A673 (cell line): ENCODE results near the gene RIPOR2. TPM values are rescaled to one million over a fixed set of nuclear protein-coding genes. Genes with fewer than 3 reads are reported as not detected.
A peak's percentile ranks its signal among the peaks of the same experiment; 100 is the strongest.

Source experiments
- Bru-seq: library from RNA; stranded (reverse); fragments of 400-500 nt; gene quantifications from one replicate; lab custom pipeline; 2021; lab: Mats Ljungman, UMichigan
- BruChase-seq, 2 experiments: library from RNA; stranded (reverse); fragments of 400-500 nt; gene quantifications; one replicate each; lab custom pipeline; 2021; lab: Mats Ljungman, UMichigan
- BruUV-seq: library from RNA; stranded (reverse); fragments of 400-500 nt; replicated peaks from 2 replicates; lab custom pipeline; 2021; lab: Mats Ljungman, UMichigan
- CTCF ChIA-PET: fragments of 300-600 bp; sonication (Branson Sonifier 250); formaldehyde crosslinking; loops from one replicate; lab custom pipeline; 2022; ENCODE audit warnings: antibody characterized with exemption; lab: Charles Lee
- POLR2A ChIA-PET: fragments of 300-600 bp; sonication (Branson Sonifier 250); formaldehyde crosslinking; loops from one replicate; lab custom pipeline; 2022; ENCODE audit warnings: antibody characterized with exemption; ENCODE audit not compliant: low non-redundant PET; lab: Charles Lee
- DNase-seq: peaks from one replicate; pipeline ENCODE4 v3.0.0-alpha.2; 2015; ENCODE audit warnings: low spot score
- H3K27ac ChIP-seq: fragments of 200-600 bp; sonication (generic); 2 replicates; pipeline ENCODE4 v1.5.1; 2016; ENCODE audit warnings: mixed run types, low read depth, mild to moderate bottlenecking, mixed read lengths, antibody characterized with exemption, low read length; ENCODE audit not compliant: poor library complexity, severe bottlenecking
- H3K27me3 ChIP-seq: fragments of 200-600 bp; sonication (generic); replicated peaks from 2 replicates; pipeline ENCODE4 v1.6.1; 2017; ENCODE audit warnings: mixed run types, low read depth, mild to moderate bottlenecking, mixed read lengths, antibody characterized with exemption, low read length; ENCODE audit not compliant: insufficient read depth, poor library complexity
- H3K36me3 ChIP-seq: fragments of 200-600 bp; sonication (generic); 2 replicates; pipeline ENCODE4 v1.6.1; 2016; ENCODE audit warnings: mixed run types, mild to moderate bottlenecking, mixed read lengths, antibody characterized with exemption, low read length; ENCODE audit not compliant: insufficient read depth, poor library complexity, severe bottlenecking
- H3K4me1 ChIP-seq: fragments of 200-600 bp; sonication (generic); 2 replicates; pipeline ENCODE4 v1.6.1; 2017; ENCODE audit warnings: mixed run types, mild to moderate bottlenecking, mixed read lengths, antibody characterized with exemption, low read length; ENCODE audit not compliant: insufficient read depth, poor library complexity, severe bottlenecking
- H3K4me3 ChIP-seq: fragments of 200-600 bp; sonication (generic); 2 replicates; pipeline ENCODE4 v1.5.1; 2016; ENCODE audit warnings: low read depth, mixed run types, mild to moderate bottlenecking, mixed read lengths, low read length; ENCODE audit not compliant: poor library complexity, severe bottlenecking
- H3K9me3 ChIP-seq: fragments of 200-600 bp; sonication (generic); 2 replicates; pipeline ENCODE4 v1.6.1; 2016; ENCODE audit warnings: mixed run types, low read depth, mild to moderate bottlenecking, mixed read lengths, antibody characterized with exemption, low read length; ENCODE audit not compliant: poor library complexity, severe bottlenecking
- CTCF ChIP-seq: fragments of 300-800, 200-600 bp; sonication (generic); conservative IDR thresholded peaks from 2 replicates; pipeline ENCODE4 v1.5.1; 2017; ENCODE audit warnings: low read depth, mild to moderate bottlenecking, antibody characterized with exemption, low read length, moderate library complexity, mixed read lengths
- EZH2 ChIP-seq: fragments of 200-600 bp; sonication (generic); IDR thresholded peaks from 2 replicates; pipeline ENCODE4 v1.6.1; 2017; ENCODE audit warnings: borderline replicate concordance, low read depth, mild to moderate bottlenecking, mixed read lengths, antibody characterized with exemption, low read length; ENCODE audit not compliant: poor library complexity, severe bottlenecking
- intact Hi-C: fragments of 100-400 bp; cut with micrococcal nuclease; formaldehyde crosslinking; loops from one replicate; pipeline ENCODE4 v1.10.0; 2022; ENCODE audit not compliant: unreplicated experiment
- long read RNA-seq: library from polyadenylated mRNA; stranded (forward); transcript quantifications from one replicate; pipeline ENCODE4 v2.0.0, GENCODE V29; 2022
- total RNA-seq: library from RNA; stranded (reverse); gene quantifications from 2 replicates; pipeline ENCODE4 v1.2.3, GENCODE V29; 2021

Gene RIPOR2
- 0.17 and 0.37 TPM in 2 replicates for total RNA-seq
- percentile 10 among the genes with signal in this experiment for Bru-seq, nascent RNA
- percentile 10 among the genes with signal in this experiment for BruChase-seq, experiment 1, labeled RNA remaining after a 2-hour chase
- percentile 9 among the genes with signal in this experiment for BruChase-seq, experiment 2, labeled RNA remaining after a 6-hour chase
- long read RNA-seq = 0 reads

- CTCF ChIA-PET = no interaction called here
- BruUV-seq = no TSS peak
Measured at GRCh38 chr6:24935366-24936152, at the start of gene RIPOR2. RIPOR2 (minus strand) TSS chr6:24935960; CDS start chr6:24935898, 62 bp downstream.

GRCh38 chr6:24985323-24985722 is 49.6 kb upstream of the RIPOR2 start:
- no peak for TF ChIP-seq EZH2
- TF ChIP-seq CTCF = no peak
- no TSS peak for BruUV-seq

More at GRCh38 chr6:24935366-24936152, at the start of gene RIPOR2:
- TF ChIP-seq EZH2 = no peak
- no peak for TF ChIP-seq CTCF
- no peak for DNase-seq
- POLR2A ChIA-PET = no interaction called here
- Histone ChIP-seq H3K4me3 (no peak within 1 kb of the TSS), H3K27ac (no peak within 1 kb of the TSS), H3K36me3 (no peaks in the 10 kb centered on the region), H3K4me1 (no peaks in the 10 kb centered on the region), H3K27me3 (no peaks in the 10 kb centered on the region), H3K9me3 (no peaks in the 10 kb centered on the region)
- intact Hi-C loops = no loop called here

GRCh38 chr6:24982231-24982630 is 46.5 kb upstream of the RIPOR2 start:
- no TSS peak for BruUV-seq
- H3K36me3 ChIP-seq = no peaks in the 10 kb centered on the region
- POLR2A ChIA-PET = no interaction called here
- peaks cover 22% of the 10 kb centered on the region for H3K4me1 ChIP-seq
- intact Hi-C loops = no loop called here
- TF ChIP-seq EZH2 = no peak
- no peak for TF ChIP-seq CTCF
- no peaks in the 10 kb centered on the region for H3K9me3 ChIP-seq
- no peak overlapping the region for H3K4me3 ChIP-seq
- peak overlapping the region; percentile 60 for H3K27ac ChIP-seq
- CTCF ChIA-PET = no interaction called here
- H3K27me3 ChIP-seq = no peaks in the 10 kb centered on the region
- DNase-seq = peak; percentile 29

More at GRCh38 chr6:24985323-24985722, 49.6 kb upstream of the RIPOR2 start:
- ChIA-PET POLR2A (no interaction called here), CTCF (no interaction called here)
- Histone ChIP-seq H3K4me3 (no peak overlapping the region), H3K27ac (no peak overlapping the region), H3K9me3 (no peaks in the 10 kb centered on the region), H3K4me1 (peaks cover 22% of the 10 kb centered on the region), H3K27me3 (no peaks in the 10 kb centered on the region), H3K36me3 (no peaks in the 10 kb centered on the region)
- peak; percentile 41 for DNase-seq
- intact Hi-C loops = no loop called here
